GM18499 (cell line): ENCODE results near the gene R3HDM4.

Experiments used
- ATAC-seq: cut with Tn5 transposase; IDR thresholded peaks from one replicate; pipeline ENCODE4 v1.9.1; 2021; ENCODE audit warnings: moderate number of reproducible peaks; ENCODE audit not compliant: insufficient read depth, unreplicated experiment

R3HDM4 gene

GRCh38 chr19:947707-948539, 34.9 kb upstream of the R3HDM4 start:
- ATAC-seq = peak; percentile 38

GRCh38 chr19:947090-947706, 34.2 kb upstream of the R3HDM4 start:
- ATAC-seq = no peak

- ATAC-seq = no peak
Measured at GRCh38 chr19:945401-946252, 32.6 kb upstream of the R3HDM4 start.

- ATAC-seq = no peak
Measured at GRCh38 chr19:944663-945241, 31.7 kb upstream of the R3HDM4 start.

- no peak for ATAC-seq
Measured at GRCh38 chr19:944171-944567, 31.1 kb upstream of the R3HDM4 start.

GRCh38 chr19:943551-944170, 30.6 kb upstream of the R3HDM4 start:
- ATAC-seq = no peak

- ATAC-seq = no peak
Measured at GRCh38 chr19:942133-942645, 29.2 kb upstream of the R3HDM4 start.

- no peak for ATAC-seq
Measured at GRCh38 chr19:941292-942132, 28.5 kb upstream of the R3HDM4 start.

- ATAC-seq = no peak
Measured at GRCh38 chr19:940591-941291, 27.7 kb upstream of the R3HDM4 start.

- ATAC-seq = no peak
Measured at GRCh38 chr19:939922-940321, 26.9 kb upstream of the R3HDM4 start.

GRCh38 chr19:939439-939838, 26.4 kb upstream of the R3HDM4 start:
- no peak for ATAC-seq

- no peak for ATAC-seq
Measured at GRCh38 chr19:938233-938923, 25.4 kb upstream of the R3HDM4 start.

GRCh38 chr19:937259-937694, 24.3 kb upstream of the R3HDM4 start:
- no peak for ATAC-seq

- no peak for ATAC-seq
Measured at GRCh38 chr19:936175-936546, 23.1 kb upstream of the R3HDM4 start.

GRCh38 chr19:934865-935479, 22.0 kb upstream of the R3HDM4 start:
- ATAC-seq = no peak

- ATAC-seq = no peak
Measured at GRCh38 chr19:934197-934840, 21.3 kb upstream of the R3HDM4 start.

- ATAC-seq = no peak
Measured at GRCh38 chr19:933553-933882, 20.5 kb upstream of the R3HDM4 start.
